Psoas muscle (tissue), 8 donors: ENCODE data around the gene FRY. TPM values are rescaled to one million over a fixed set of nuclear protein-coding genes. Genes with fewer than 3 reads are reported as not detected.

Experiments
- ATAC-seq, 4 donors: fragments of 200-7000 bp; cut with Tn5 transposase; one replicate each; pipeline ENCODE4 v1.9.1; 2020; ENCODE audit warnings: moderate library complexity in 3 of 4, mild to moderate bottlenecking in 2 of 4
- DNase-seq, 2 donors: peaks; one replicate each; pipeline ENCODE4 v3.0.0-alpha.2; 2020
- H3K27ac ChIP-seq: fragments of 200-600 bp; one replicate; pipeline ENCODE4 v1.8.0; 2022
- H3K27me3 ChIP-seq, 3 donors: fragments of 200-600 bp in 1 of 3; one replicate each; pipeline versions ENCODE4 v1.6.1 to v1.8.0; 2013 to 2022; ENCODE audit warnings: low read length in 2 of 3, mild to moderate bottlenecking in 2 of 3, moderate library complexity in 1 of 3; ENCODE audit not compliant: insufficient read depth in 3 of 3
- H3K36me3 ChIP-seq, 2 donors: fragments of 200-600 bp in 1 of 2; one replicate each; pipeline versions ENCODE4 v1.6.1 to v1.8.0; 2013 to 2022; ENCODE audit warnings: low read depth in 1 of 2, mild to moderate bottlenecking in 1 of 2, moderate library complexity in 1 of 2; ENCODE audit not compliant: insufficient read depth in 1 of 2
- H3K4me1 ChIP-seq: fragments of 200-600 bp; one replicate; pipeline ENCODE4 v1.8.0; 2022
- H3K4me3 ChIP-seq: fragments of 200-600 bp; one replicate; pipeline ENCODE4 v1.8.0; 2022; ENCODE audit warnings: mild to moderate bottlenecking
- H3K9me3 ChIP-seq: fragments of 200-600 bp; one replicate; pipeline ENCODE4 v1.8.0; 2022
- WGBS, 3 donors: extraction: QIAGEN DNeasy Blood & Tissue Kit; methylation state at CpG; one replicate each; pipeline versions ENCODE4 v1.1.6 to v1.1.7; 2013; 5-methylcytosine and 5-hydroxymethylcytosine counted together
- intact Hi-C, 2 donors: fragments of 100-400 bp; cut with DNase I; formaldehyde crosslinking; loops; one replicate each; pipeline versions ENCODE4 v1.11.0 to v1.14.2; 2022
- polyA plus RNA-seq, 3 donors: library from polyadenylated mRNA; stranded (reverse); fragments of 200-250 nt; gene quantifications; one replicate each; pipeline ENCODE4 v1.2.3, GENCODE V29; 2013
- total RNA-seq, 4 donors: library from RNA; stranded (reverse); fragmentation: NEBNext Ultra II Directional in 2 of 4; extraction: Animal tissue kit (Norgen Biotek cat#: 25700) in 2 of 4; gene quantifications; one replicate each; pipeline versions ENCODE4 v1.2.1 to v1.2.4, GENCODE V29; 2021 to 2023
- TF ChIP-seq, protein P1 (sequence below): fragments of 200-600 bp; IDR thresholded peaks from one replicate; pipeline ENCODE4 v1.8.0; 2022; ENCODE audit warnings: antibody characterized with exemption
- donor health status: healthy with polysubstance abuse.
- donor health status: DM: no; HTN: no; CAD: no; lungs with moderate emphysema.
- donor health status: Bipolar disorder and iron deficiency.
- donor health status: healthy.
- donor health status: DM: yes; HTN: yes; CAD: no.
- donor health status: DM: no; HTN: no; CAD: no.
- donor health status: DM: no; HTN: no; CAD: no.
- donor health status: DM: yes; HTN: yes; CAD: no.

Gene FRY
- total and polyA plus RNA-seq, 7 donors, result 7.1 to 56.9 (median 24.0) TPM

DNA sequence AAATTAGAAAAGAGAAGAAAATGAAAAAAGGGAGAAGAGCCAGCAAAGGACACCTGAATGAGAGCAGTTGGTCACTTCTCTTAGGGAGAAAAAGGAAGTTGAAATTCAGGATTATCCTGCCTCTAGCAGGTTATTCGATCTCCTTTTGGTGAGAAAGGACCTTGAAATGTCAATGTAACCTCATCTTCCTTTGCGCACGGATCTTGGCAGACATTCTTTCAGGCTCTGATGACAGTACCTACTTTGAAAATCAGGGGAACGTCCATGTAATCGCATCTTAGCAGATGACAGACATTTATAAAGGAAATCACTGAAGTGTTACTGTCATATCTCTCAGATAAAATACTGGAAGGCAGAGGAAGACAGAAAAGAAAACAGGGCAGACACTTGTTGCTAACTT, 36.7 kb downstream of the FRY start:
- ATAC-seq (peak; percentile 35 to 74 (median 62)), DNase-seq (no peak)
- H3K27ac ChIP-seq, result peak overlapping the region; percentile 62
- H3K27me3 ChIP-seq, result no peaks in the 10 kb centered on the region
- peaks cover 19% of the 10 kb centered on the region for H3K4me1 ChIP-seq
- H3K9me3 ChIP-seq, result no peaks in the 10 kb centered on the region
- intact Hi-C loops, result loop anchor here in 1 of 2 donors (10.0 kb wide), 1 partner anchor 47 kb away; no protein-coding TSS in a partner anchor
- H3K36me3 ChIP-seq, result no peaks in the 10 kb centered on the region
- 29 to 41% (median 30%) methylated on average over 5 of the region's 5 CpGs for WGBS, 3 donors
- H3K4me3 ChIP-seq, result no peak overlapping the region
- TF ChIP-seq, protein P1, sequence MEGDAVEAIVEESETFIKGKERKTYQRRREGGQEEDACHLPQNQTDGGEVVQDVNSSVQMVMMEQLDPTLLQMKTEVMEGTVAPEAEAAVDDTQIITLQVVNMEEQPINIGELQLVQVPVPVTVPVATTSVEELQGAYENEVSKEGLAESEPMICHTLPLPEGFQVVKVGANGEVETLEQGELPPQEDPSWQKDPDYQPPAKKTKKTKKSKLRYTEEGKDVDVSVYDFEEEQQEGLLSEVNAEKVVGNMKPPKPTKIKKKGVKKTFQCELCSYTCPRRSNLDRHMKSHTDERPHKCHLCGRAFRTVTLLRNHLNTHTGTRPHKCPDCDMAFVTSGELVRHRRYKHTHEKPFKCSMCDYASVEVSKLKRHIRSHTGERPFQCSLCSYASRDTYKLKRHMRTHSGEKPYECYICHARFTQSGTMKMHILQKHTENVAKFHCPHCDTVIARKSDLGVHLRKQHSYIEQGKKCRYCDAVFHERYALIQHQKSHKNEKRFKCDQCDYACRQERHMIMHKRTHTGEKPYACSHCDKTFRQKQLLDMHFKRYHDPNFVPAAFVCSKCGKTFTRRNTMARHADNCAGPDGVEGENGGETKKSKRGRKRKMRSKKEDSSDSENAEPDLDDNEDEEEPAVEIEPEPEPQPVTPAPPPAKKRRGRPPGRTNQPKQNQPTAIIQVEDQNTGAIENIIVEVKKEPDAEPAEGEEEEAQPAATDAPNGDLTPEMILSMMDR, result no peak

DNA sequence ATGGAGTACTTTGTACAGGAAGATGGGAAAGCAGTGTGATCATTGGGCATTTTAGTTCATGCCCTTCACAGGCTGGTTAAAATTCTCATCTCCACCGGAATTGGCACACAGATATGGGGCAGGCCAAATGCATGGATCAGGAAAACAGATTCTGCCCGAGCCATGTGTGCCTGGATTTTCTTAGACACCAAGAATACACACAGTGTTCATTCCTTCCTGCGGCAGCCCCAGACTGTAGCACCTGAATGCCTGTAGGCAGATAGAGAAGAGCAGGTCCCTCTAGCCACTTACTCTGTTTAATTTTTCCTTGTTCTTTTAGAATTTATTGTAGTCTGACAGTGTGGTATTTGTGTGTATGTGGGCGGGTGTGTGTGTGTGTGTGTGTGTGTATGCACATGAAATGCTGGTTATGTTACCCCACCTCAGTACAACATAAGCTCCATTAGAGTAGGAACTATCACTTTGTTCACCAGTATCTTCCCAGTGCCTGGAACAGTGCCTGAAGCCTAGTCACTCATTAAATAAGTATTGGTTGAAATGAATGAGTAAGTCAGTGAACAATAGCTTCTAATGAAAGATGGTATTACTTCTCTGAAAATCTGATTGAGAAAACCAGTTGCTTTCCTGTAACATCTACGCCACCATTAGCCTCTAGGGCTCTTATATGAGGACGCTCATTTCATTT, 41.7 kb downstream of the FRY start:
- DNase-seq, result no peak
- WGBS, 3 donors, result 60 to 75% (median 68%) methylated on average over 6 of the region's 6 CpGs
- TF ChIP-seq, protein P1, result no peak
- no peaks in the 10 kb centered on the region for H3K36me3 ChIP-seq
- H3K27ac ChIP-seq, result no peak overlapping the region
- intact Hi-C loops, result no loop called here
- no peaks in the 10 kb centered on the region for H3K9me3 ChIP-seq
- H3K4me3 ChIP-seq, result no peak overlapping the region
- H3K27me3 ChIP-seq, result no peaks in the 10 kb centered on the region
- peaks cover 20% of the 10 kb centered on the region for H3K4me1 ChIP-seq
- peak in 1 of 4 donors; percentile 46 for ATAC-seq

DNA sequence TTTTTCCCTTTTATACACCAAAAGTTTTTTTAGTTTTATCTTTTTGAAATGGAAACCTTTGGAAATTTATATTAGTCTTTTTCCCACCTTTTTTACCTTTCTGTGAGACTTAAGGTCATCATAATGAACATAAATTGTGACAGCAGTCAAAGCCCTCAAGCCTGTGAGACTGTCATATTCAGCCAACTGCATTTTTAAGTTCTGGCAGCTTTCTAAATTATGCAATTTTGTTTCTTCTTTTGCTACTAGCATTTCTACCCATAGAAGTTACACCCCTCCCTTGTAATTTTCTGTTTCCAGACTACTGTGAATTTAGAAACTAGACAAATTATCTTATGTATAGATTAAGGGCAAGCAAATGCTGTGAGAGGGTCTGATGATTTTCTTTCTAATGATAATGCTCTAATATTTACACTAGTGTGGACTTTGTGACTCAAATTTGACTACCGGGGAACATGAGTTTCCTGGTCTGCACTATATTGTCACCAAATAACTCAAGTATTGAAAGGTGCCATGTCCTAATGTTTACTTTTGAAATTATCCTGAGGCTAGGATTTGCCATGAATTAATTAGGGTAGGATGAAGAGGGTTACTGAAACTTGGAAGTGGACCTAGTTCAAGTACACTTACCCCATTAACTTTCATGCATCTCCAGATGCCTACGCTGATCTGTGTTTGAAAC, 43.7 kb downstream of the FRY start:
- intact Hi-C loops, result no loop called here
- H3K4me3 ChIP-seq, result no peak overlapping the region
- no peak for DNase-seq
- peaks cover 40% of the 10 kb centered on the region for H3K4me1 ChIP-seq
- no peaks in the 10 kb centered on the region for H3K27me3 ChIP-seq
- H3K27ac ChIP-seq, result no peak overlapping the region
- no peaks in the 10 kb centered on the region for H3K9me3 ChIP-seq
- ATAC-seq, result no peak
- WGBS, 3 donors, result 96 to 98% (median 96%) methylated on average over 2 of the region's 2 CpGs
- H3K36me3 ChIP-seq, result no peaks in the 10 kb centered on the region
- TF ChIP-seq, protein P1, result no peak

GRCh38 chr13:32079587-32079986, 48.0 kb downstream of the FRY start:
- Histone ChIP-seq H3K27ac (peak overlapping the region; percentile 62), H3K4me3 (no peak overlapping the region), H3K27me3 (no peaks in the 10 kb centered on the region), H3K4me1 (peaks cover 53% of the 10 kb centered on the region), H3K36me3 (no peaks in the 10 kb centered on the region), H3K9me3 (no peaks in the 10 kb centered on the region)
- ATAC-seq (peak; percentile 10 to 57 (median 36)), DNase-seq (no peak)
- intact Hi-C loops, result no loop called here
- WGBS, 3 donors, result 19 to 39% (median 28%) methylated on average over 3 of the region's 3 CpGs
- TF ChIP-seq, protein P1, result no peak
